ENCODE data around the gene MYCBP. TPM values are rescaled to one million over a fixed set of nuclear protein-coding genes. Genes with fewer than 3 reads are reported as not detected.

The MYCBP gene
- total RNA-seq, 1 experiment from 2014 or later: 33.1 TPM

DNA sequence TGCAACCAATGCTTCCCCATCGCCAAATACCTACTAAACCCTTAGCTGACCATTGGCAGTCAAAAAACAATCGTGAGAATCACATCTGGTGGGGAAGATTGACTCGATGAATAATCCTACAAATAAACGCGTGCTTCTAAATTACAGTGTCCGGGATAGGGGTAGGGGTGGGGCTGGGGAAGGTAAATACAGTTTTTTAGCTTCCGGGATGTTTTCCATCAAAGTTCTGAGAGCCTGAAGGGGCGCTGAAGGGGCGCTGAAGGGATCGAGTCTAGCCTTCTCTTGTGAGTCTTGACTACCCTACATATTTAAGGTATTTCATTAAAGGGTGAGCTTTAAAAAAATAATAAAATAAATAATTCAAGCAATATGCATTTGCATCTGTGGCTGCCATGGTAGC lies 54.1 kb downstream of the MYCBP start:
- no peaks in the 10 kb centered on the region for H3K9me3 ChIP-seq (ENCODE audit: control insufficient read depth, low read depth, low read length)
- H3K4me2 ChIP-seq (ENCODE audit: insufficient read depth, insufficient read length, low read length): peak overlapping the region; percentile 75
- no peak overlapping the region for H3K9ac ChIP-seq (ENCODE audit: extremely low read depth, insufficient read length, low read length)
- no peaks in the 10 kb centered on the region for H3K79me1 ChIP-seq (ENCODE audit: insufficient read depth, low read depth, low read length, poor library complexity, severe bottlenecking)
- H4K20me1 ChIP-seq (ENCODE audit: control insufficient read depth, insufficient read depth, insufficient read length): no peaks in the 10 kb centered on the region
- H2AFZ ChIP-seq (ENCODE audit: low read length): no peak overlapping the region
- no peak overlapping the region for H2AK5ac ChIP-seq (ENCODE audit: insufficient read length, low read length)
- no peak overlapping the region for H4K5ac ChIP-seq (ENCODE audit: insufficient read length, low read depth, low read length)
- H2BK20ac ChIP-seq (ENCODE audit: low read depth, low read length, poor library complexity, severe bottlenecking): no peak overlapping the region
- no peak overlapping the region for H3T11ph ChIP-seq (ENCODE audit: low read length)
- H3K4me3 Mint-ChIP-seq: peak overlapping the region; percentile 70 to 82
- 0 out of 2 replicates have a peak, but pooled peaks cover 2% of the 10 kb centered on the region for H3K4me1 ChIP-seq (ENCODE audit: insufficient read depth, low read length)
- no peak overlapping the region for H2BK120ac ChIP-seq (ENCODE audit: low read depth, low read length, poor library complexity, severe bottlenecking)
- TF ChIP-seq, protein P1, sequence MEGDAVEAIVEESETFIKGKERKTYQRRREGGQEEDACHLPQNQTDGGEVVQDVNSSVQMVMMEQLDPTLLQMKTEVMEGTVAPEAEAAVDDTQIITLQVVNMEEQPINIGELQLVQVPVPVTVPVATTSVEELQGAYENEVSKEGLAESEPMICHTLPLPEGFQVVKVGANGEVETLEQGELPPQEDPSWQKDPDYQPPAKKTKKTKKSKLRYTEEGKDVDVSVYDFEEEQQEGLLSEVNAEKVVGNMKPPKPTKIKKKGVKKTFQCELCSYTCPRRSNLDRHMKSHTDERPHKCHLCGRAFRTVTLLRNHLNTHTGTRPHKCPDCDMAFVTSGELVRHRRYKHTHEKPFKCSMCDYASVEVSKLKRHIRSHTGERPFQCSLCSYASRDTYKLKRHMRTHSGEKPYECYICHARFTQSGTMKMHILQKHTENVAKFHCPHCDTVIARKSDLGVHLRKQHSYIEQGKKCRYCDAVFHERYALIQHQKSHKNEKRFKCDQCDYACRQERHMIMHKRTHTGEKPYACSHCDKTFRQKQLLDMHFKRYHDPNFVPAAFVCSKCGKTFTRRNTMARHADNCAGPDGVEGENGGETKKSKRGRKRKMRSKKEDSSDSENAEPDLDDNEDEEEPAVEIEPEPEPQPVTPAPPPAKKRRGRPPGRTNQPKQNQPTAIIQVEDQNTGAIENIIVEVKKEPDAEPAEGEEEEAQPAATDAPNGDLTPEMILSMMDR (conservative IDR thresholded peaks at IDR 0.05): peak; percentile 25; the same call in 2 of the 3 replicates
- peaks cover 0 to 9% (median 3%) of the 10 kb centered on the region in 3 experiments; a peak in 3 of 7 replicates for H3K36me3 Mint-ChIP-seq (ENCODE audit: insufficient read depth in 1 of 3, low read depth in 3 of 3)
- H3K79me2 ChIP-seq (ENCODE audit: insufficient read depth, low read length): no peaks in the 10 kb centered on the region
- H3K27me3 Mint-ChIP-seq (ENCODE audit: low read depth): peaks cover 68% of the 10 kb centered on the region
- H3K4ac ChIP-seq (ENCODE audit: low read depth, low read length): no peak overlapping the region
- no CpG with 5 or more reads among the region's 10 CpGs for WGBS (ENCODE audit: extremely low coverage, insufficient read length, low lambda C conversion rate)
- H2BK5ac ChIP-seq (ENCODE audit: insufficient read length, low read length): no peak overlapping the region
- no peak overlapping the region for H3K14ac ChIP-seq (ENCODE audit: insufficient read depth, low read length)
- no peak overlapping the region for H4K8ac ChIP-seq (replicated peaks; ENCODE audit: insufficient read length, low read depth, low read length)
- H3K56ac ChIP-seq (ENCODE audit: insufficient read length, low read depth, low read length): no peak overlapping the region
- no peak overlapping the region for H3K23ac ChIP-seq (ENCODE audit: insufficient read length, low read depth, low read length)
- no peak overlapping the region for H2BK12ac ChIP-seq (ENCODE audit: insufficient read length, low read depth, low read length)
- H3K23me2 ChIP-seq (ENCODE audit: insufficient read length, low read depth, low read length, poor library complexity, severe bottlenecking): peaks cover 9% of the 10 kb centered on the region
- no peak overlapping the region for H2BK15ac ChIP-seq (ENCODE audit: low read depth, low read length)
- H3K9me3 Mint-ChIP-seq: peaks cover 7 to 10% of the 10 kb centered on the region in 2 experiments; a peak in 4 of 5 replicates
- peak overlapping the region in 1 of 3 experiments; percentile 22; a peak in 1 of 7 replicates for H3K27ac Mint-ChIP-seq
- no peak for DNase-seq
- no peak overlapping the region for H3K18ac ChIP-seq (ENCODE audit: insufficient read length, low read depth, low read length)
- H4K91ac ChIP-seq (ENCODE audit: insufficient read length, low read depth, low read length): no peak overlapping the region
- H3K27me3 ChIP-seq (ENCODE audit: insufficient read depth, low read length): peaks cover 9% of the 10 kb centered on the region
- peaks cover 21% of the 10 kb centered on the region in 2 experiments for H3K4me1 Mint-ChIP-seq
- H3K27ac ChIP-seq (ENCODE audit: insufficient read length, low read depth, low read length): no peak overlapping the region
